ENCODE data around the gene DDX42. TPM values are rescaled to one million over a fixed set of nuclear protein-coding genes. Genes with fewer than 3 reads are reported as not detected.
A peak's percentile ranks its signal among the peaks of the same experiment; 100 is the strongest.

DDX42 gene
- total RNA-seq, 4 donors from 2014 or later: 106 to 154 (median 123) TPM

- DNase-seq (ENCODE audit: low spot score in 2 of 2): no peak
- Histone ChIP-seq H3K4me1 (peaks cover 0 to 44% (median 31%) of the 10 kb centered on the region in 4 donors), H3K27me3 (no peaks in the 10 kb centered on the region), H3K4me3 (peak overlapping the region in 2 of 4 donors; percentile 78 to 95), H3K27ac (peak overlapping the region; percentile 89 to 98 (median 94)), H3K9me3 (no peaks in the 10 kb centered on the region), H3K36me3 (no peaks in the 10 kb centered on the region)
- 76 to 78% methylated on average over 9 of the region's 9 CpGs for WGBS, 2 donors
- TF ChIP-seq EP300 (IDR thresholded peaks at IDR 0.05) (no peak), POLR2A (IDR thresholded peaks at IDR 0.05) (no peak)
- TF ChIP-seq, protein P1, sequence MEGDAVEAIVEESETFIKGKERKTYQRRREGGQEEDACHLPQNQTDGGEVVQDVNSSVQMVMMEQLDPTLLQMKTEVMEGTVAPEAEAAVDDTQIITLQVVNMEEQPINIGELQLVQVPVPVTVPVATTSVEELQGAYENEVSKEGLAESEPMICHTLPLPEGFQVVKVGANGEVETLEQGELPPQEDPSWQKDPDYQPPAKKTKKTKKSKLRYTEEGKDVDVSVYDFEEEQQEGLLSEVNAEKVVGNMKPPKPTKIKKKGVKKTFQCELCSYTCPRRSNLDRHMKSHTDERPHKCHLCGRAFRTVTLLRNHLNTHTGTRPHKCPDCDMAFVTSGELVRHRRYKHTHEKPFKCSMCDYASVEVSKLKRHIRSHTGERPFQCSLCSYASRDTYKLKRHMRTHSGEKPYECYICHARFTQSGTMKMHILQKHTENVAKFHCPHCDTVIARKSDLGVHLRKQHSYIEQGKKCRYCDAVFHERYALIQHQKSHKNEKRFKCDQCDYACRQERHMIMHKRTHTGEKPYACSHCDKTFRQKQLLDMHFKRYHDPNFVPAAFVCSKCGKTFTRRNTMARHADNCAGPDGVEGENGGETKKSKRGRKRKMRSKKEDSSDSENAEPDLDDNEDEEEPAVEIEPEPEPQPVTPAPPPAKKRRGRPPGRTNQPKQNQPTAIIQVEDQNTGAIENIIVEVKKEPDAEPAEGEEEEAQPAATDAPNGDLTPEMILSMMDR (IDR thresholded peaks at IDR 0.05): no peak
Measured at GRCh38 chr17:63843910-63844677, 70.1 kb downstream of the DDX42 start.

DNA sequence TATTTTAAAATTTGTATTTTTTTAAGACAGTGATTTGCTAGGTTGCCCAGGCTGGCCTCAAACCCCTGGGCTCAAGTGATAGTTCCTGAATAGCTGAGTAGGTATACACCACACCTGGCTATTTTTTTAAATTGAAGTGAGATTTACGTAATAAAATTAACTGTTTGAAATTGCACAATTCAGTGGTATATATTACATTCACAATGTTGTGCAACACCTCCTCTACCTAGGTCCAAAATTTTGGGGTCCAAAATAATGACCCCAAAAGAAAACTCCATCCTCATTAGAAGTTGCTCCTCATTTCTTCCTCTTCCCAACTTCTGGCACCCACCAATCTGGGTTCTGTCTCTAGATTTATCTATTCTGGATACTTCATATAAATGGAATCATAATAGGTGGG is 71.5 kb downstream of the DDX42 start:
- WGBS, 2 donors: 2 to 50% methylated on average over 1 of the region's 1 CpG
- Histone ChIP-seq H3K36me3 (no peaks in the 10 kb centered on the region), H3K27me3 (no peaks in the 10 kb centered on the region), H3K9me3 (no peaks in the 10 kb centered on the region), H3K4me1 (peaks cover 0 to 30% (median 17%) of the 10 kb centered on the region in 4 donors), H3K4me3 (no peak overlapping the region), H3K27ac (no peak overlapping the region)
- no peak for DNase-seq (ENCODE audit: low spot score in 2 of 2)
- TF ChIP-seq EP300 (IDR thresholded peaks at IDR 0.05) (no peak), POLR2A (IDR thresholded peaks at IDR 0.05) (no peak)
- TF ChIP-seq, protein P1 (IDR thresholded peaks at IDR 0.05): no peak

GRCh38 chr17:63847525-63848249 is 73.7 kb downstream of the DDX42 start:
- 64 to 83% methylated on average over 3 of the region's 3 CpGs for WGBS, 2 donors
- H3K4me3 ChIP-seq: no peak overlapping the region
- TF ChIP-seq EP300 (IDR thresholded peaks at IDR 0.05) (no peak), POLR2A (IDR thresholded peaks at IDR 0.05) (no peak)
- TF ChIP-seq, protein P1 (IDR thresholded peaks at IDR 0.05): no peak
- H3K9me3 ChIP-seq: no peaks in the 10 kb centered on the region
- no peak overlapping the region for H3K27ac ChIP-seq
- H3K4me1 ChIP-seq: peaks cover 0 to 19% (median 6%) of the 10 kb centered on the region in 4 donors
- no peak for DNase-seq (ENCODE audit: low spot score in 2 of 2)
- H3K36me3 ChIP-seq: no peaks in the 10 kb centered on the region
- no peaks in the 10 kb centered on the region for H3K27me3 ChIP-seq

GRCh38 chr17:63848834-63849689 is 75.1 kb downstream of the DDX42 start:
- peaks cover 0 to 11% (median 3%) of the 10 kb centered on the region in 4 donors for H3K4me1 ChIP-seq
- WGBS, 2 donors: 17 to 18% methylated on average over 68 to 80 of the region's 82 CpGs
- H3K27ac ChIP-seq: peak overlapping the region; percentile 26 to 82 (median 48)

More at GRCh38 chr17:63848834-63849689, 75.1 kb downstream of the DDX42 start:
- no peaks in the 10 kb centered on the region for H3K27me3 ChIP-seq
- peak; percentile 87 for DNase-seq (ENCODE audit: low spot score in 2 of 2)
- no peaks in the 10 kb centered on the region for H3K36me3 ChIP-seq
- TF ChIP-seq, protein P1 (IDR thresholded peaks at IDR 0.05): peak; percentile 70 to 87 (median 77)
- TF ChIP-seq POLR2A (IDR thresholded peaks at IDR 0.05) (no peak), EP300 (IDR thresholded peaks at IDR 0.05) (peak; percentile 49 to 87)
- H3K4me3 ChIP-seq: peak overlapping the region in 3 of 4 donors; percentile 17 to 45 (median 43)
- H3K9me3 ChIP-seq: no peaks in the 10 kb centered on the region
